ENCODE results near the gene UNC119B.
"Not testable (repeated sequence)": the region's sequence is repeated elsewhere in the genome, so short reads cannot be mapped to it uniquely, and the experiment has no call there.

GRCh38 chr12:120732198-120732597 lies 21.9 kb downstream of the UNC119B start:
- not testable (repeated sequence) for TF ChIP-seq EZH2 (IDR thresholded peaks at IDR 0.05; ENCODE audit: insufficient read depth, low read length); CTCF (IDR thresholded peaks at IDR 0.05; ENCODE audit: insufficient read depth, low read depth, low read length)
